Common myeloid progenitor, CD34-positive (primary cell): ENCODE results near the gene EMC1.
A peak's percentile ranks its signal among the peaks of the same experiment; 100 is the strongest.
"Not testable (repeated sequence)": the region's sequence is repeated elsewhere in the genome, so short reads cannot be mapped to it uniquely, and the experiment has no call there.

Experiments used
- CTCF ChIA-PET: fragments of 350-600 bp; sonication (Branson Sonifier 250); formaldehyde crosslinking; loops from one replicate; lab custom pipeline; 2021; ENCODE audit warnings: antibody characterized with exemption; lab: Charles Lee
- POLR2A ChIA-PET: fragments of 350-600 bp; sonication (Branson Sonifier 250); formaldehyde crosslinking; loops from one replicate; lab custom pipeline; 2021; ENCODE audit warnings: antibody characterized with exemption; lab: Charles Lee
- DNase-seq, 3 donors: peaks; one replicate each; pipeline versions ENCODE4 v3.0.0 to v3.0.0-alpha.2; 2013
- H3K27ac ChIP-seq, 2 experiments: 1 replicate in 1 of 2; 2 replicates in 1 of 2; pipeline ENCODE4 v1.7.0; 2013; ENCODE audit warnings: inconsistent platforms in 2 of 2, low read length in 2 of 2, mild to moderate bottlenecking in 2 of 2, low read depth in 1 of 2, moderate library complexity in 1 of 2; ENCODE audit not compliant: severe bottlenecking in 2 of 2, insufficient read depth in 1 of 2, poor library complexity in 1 of 2
- H3K27me3 ChIP-seq, 5 experiments: replicated peaks in 2 of 5; 1 replicate in 3 of 5; 2 replicates in 2 of 5; pipeline versions ENCODE4 v1.6.1 to v1.7.0; 2013; ENCODE audit warnings: low read length in 4 of 5, mild to moderate bottlenecking in 2 of 5, moderate library complexity in 2 of 5, inconsistent platforms in 1 of 5; ENCODE audit not compliant: insufficient read depth in 5 of 5, control insufficient read depth in 4 of 5
- H3K36me3 ChIP-seq, 4 experiments: 1 replicate in 2 of 4; 2 replicates in 2 of 4; pipeline versions ENCODE4 v1.6.1 to v1.7.0; 2013; ENCODE audit warnings: low read length in 3 of 4, control low read depth in 1 of 4, mild to moderate bottlenecking in 1 of 4; ENCODE audit not compliant: control insufficient read depth in 4 of 4, insufficient read depth in 4 of 4
- H3K4me1 ChIP-seq, 4 experiments: 1 replicate in 3 of 4; 2 replicates in 1 of 4; pipeline versions ENCODE4 v1.6.1 to v1.7.1; 2013; ENCODE audit warnings: low read length in 3 of 4, mild to moderate bottlenecking in 3 of 4, control low read depth in 1 of 4, inconsistent platforms in 1 of 4, moderate library complexity in 1 of 4; ENCODE audit not compliant: control insufficient read depth in 4 of 4, insufficient read depth in 4 of 4; ENCODE audit errors: control extremely low read depth in 1 of 4
- H3K4me3 ChIP-seq, 7 experiments: 1 replicate in 4 of 7; 2 replicates in 3 of 7; pipeline versions ENCODE4 v1.5.1 to v1.7.0; 2013; ENCODE audit warnings: mild to moderate bottlenecking in 7 of 7, low read length in 6 of 7, moderate library complexity in 6 of 7, inconsistent platforms in 2 of 7, low read depth in 2 of 7, control low read depth in 1 of 7; ENCODE audit not compliant: insufficient read depth in 4 of 7, control insufficient read depth in 1 of 7; ENCODE audit errors: extremely low read depth in 1 of 7
- H3K9me3 ChIP-seq, 5 experiments: 1 replicate in 4 of 5; 2 replicates in 1 of 5; pipeline versions ENCODE4 v1.6.1 to v1.7.1; 2013; ENCODE audit warnings: low read length in 4 of 5, mild to moderate bottlenecking in 2 of 5, inconsistent platforms in 1 of 5, low read depth in 1 of 5, moderate library complexity in 1 of 5; ENCODE audit not compliant: control insufficient read depth in 4 of 5, insufficient read depth in 2 of 5; ENCODE audit errors: control extremely low read depth in 1 of 5
- WGBS: methylation state at CpG from one replicate; pipeline ENCODE4 v1.1.5; 2013; ENCODE audit not compliant: insufficient coverage; 5-methylcytosine and 5-hydroxymethylcytosine counted together

Gene EMC1

DNA sequence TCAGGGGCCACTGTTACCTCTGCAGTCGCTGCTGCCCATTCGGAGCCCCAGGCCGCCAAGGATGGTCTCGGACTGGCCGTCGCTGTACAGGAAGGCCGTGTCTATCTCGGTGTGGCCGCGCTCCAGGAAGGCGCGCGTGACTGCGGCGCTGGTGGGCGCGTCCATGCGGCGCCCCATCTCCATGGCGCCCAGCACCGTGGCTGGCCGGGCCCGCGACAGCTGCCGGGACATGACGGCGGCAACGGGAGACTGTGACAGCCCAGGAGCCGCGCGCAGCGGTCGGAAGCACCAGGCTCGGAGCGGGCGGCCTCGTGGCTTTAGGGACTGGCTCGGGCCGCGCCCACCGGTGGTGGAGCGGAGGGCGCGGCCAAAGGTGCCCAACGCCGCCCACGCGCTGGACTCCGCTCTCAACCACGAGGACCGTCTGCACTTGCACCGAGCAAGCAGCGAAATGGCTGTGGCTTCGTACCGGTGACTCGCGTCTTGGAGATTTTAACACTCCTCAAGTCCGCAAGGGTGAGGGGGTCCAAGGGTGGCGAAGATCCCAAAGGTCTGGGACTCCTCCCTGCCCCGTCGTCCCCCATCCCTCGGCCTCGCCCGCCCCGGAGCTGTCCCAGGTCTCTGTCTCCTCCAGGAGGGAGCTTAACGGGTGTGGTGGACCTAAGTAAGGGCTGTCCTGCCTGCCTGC lies 22.7 kb upstream of the EMC1 start:
- Histone ChIP-seq H3K9me3 (peaks cover 0 to 15% (median 4%) of the 10 kb centered on the region in 5 experiments), H3K27me3 (peaks cover 0 to 24% (median 10%) of the 10 kb centered on the region in 5 experiments), H3K4me3 (peak overlapping the region in 4 of 7 experiments; percentile 1 to 66 (median 50))
- 9% methylated on average over 44 of the region's 66 CpGs for WGBS
- H3K36me3 ChIP-seq, POLR2A ChIA-PET, CTCF ChIA-PET, H3K4me1 ChIP-seq, H3K27ac ChIP-seq: not testable (repeated sequence)
- DNase-seq = peak in 2 of 3 donors; percentile 17 to 42

DNA sequence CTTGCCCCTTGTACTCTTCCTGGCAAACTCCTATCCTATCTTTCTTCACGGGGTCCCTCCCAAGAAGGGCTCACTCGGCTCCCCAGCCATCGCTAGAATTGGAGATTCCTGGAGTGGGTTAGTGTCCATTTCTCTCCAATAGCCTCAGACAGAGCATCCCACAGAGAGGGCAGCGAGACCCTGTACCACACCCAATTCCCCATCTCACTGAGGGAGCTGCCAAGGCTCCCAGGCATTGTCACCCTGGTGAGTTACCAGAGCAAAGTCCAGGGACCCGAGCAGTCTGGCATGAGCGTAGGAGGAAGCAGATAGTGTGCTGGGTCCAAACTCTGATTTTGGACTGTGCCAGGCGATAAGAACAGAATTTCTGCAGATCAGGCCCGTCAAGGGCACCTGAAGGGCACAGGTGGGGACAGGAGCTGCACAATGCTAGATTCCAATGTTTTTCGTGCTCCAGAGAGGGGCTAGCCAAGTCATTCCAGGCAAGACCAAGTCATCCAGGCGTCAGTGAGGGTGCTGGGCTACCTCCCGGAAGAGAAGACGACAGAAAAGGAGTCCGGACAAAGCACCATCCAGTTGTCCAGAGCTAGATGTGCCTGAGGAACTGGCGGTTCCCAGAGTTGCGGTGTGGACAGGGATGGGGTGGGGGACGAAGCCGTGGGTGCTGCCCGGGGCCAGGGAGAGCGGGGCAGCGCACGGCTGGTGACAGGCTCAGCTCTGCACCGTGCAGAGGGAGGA lies 22.0 kb upstream of the EMC1 start:
- Histone ChIP-seq H3K4me3 (peak overlapping the region in 2 of 7 experiments; percentile 28 to 36), H3K27ac (no peak overlapping the region), H3K27me3 (peaks cover 0 to 24% (median 10%) of the 10 kb centered on the region in 5 experiments), H3K9me3 (peaks cover 0 to 15% (median 4%) of the 10 kb centered on the region in 5 experiments), H3K36me3 (no peaks in the 10 kb centered on the region), H3K4me1 (peaks cover 0 to 7% (median 2%) of the 10 kb centered on the region in 4 experiments)
- ChIA-PET POLR2A (no interaction called here), CTCF (no interaction called here)
- DNase-seq = no peak
- WGBS = 90% methylated on average over 15 of the region's 22 CpGs

DNA sequence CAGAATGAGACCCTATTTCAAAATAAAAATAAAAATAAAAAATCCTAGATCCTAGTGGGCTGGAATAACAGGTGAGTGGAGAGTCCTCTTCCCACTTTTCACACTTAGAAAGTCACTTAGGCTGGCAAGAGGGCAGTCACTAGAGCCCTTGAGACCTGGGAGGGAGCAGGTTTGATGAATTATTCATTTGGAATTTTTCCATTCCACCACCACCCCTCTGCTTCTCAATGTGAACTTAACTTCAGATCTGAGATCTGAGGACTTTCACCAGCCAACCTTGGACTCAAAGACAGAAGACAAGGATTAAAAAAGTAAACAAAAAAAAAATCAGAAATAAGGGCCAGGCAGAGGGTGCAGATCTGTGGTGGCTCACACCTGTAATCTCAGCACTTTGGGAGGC lies 20.7 kb upstream of the EMC1 start:
- CTCF ChIA-PET = interaction anchor here (0.7 kb wide), 1 partner anchor 324 kb away, joined by 4 read pairs; no protein-coding TSS in a partner anchor
- POLR2A ChIA-PET = no interaction called here

DNA sequence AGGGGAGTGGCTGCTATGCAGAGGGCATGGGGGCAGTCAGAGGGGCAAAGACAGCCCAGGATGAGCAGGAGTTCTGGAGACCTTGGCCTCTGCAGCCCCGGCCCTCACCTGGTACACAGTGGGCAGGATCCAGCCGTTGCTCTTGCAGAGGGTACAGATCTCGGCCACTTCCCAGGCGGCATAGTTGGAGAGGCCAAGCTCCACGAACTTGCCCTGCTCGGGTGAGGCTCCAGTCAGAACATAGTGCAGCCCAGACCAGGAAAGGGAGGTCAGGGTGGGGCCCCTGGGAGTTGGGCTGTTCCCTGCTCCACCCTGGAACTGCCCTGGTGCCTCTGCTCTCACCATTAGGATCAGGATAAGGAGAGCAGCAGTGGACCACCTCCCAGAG lies 19.0 kb upstream of the EMC1 start:
- H3K27ac ChIP-seq, CTCF ChIA-PET, H3K4me1 ChIP-seq, POLR2A ChIA-PET, DNase-seq, H3K9me3 ChIP-seq, H3K4me3 ChIP-seq, H3K36me3 ChIP-seq: not testable (repeated sequence)
- H3K27me3 ChIP-seq = peaks cover 0 to 21% (median 10%) of the 10 kb centered on the region in 5 experiments
- WGBS = 97% methylated on average over 6 of the region's 6 CpGs

More for the DNA sequence above, 20.7 kb upstream of the EMC1 start:
- H3K27ac ChIP-seq = no peak overlapping the region
- H3K9me3 ChIP-seq = peaks cover 0 to 12% (median 4%) of the 10 kb centered on the region in 5 experiments
- no peaks in the 10 kb centered on the region for H3K36me3 ChIP-seq
- peaks cover 0 to 7% (median 2%) of the 10 kb centered on the region in 4 experiments for H3K4me1 ChIP-seq
- DNase-seq = no peak
- peaks cover 0 to 24% (median 10%) of the 10 kb centered on the region in 5 experiments for H3K27me3 ChIP-seq
- no peak overlapping the region for H3K4me3 ChIP-seq

DNA sequence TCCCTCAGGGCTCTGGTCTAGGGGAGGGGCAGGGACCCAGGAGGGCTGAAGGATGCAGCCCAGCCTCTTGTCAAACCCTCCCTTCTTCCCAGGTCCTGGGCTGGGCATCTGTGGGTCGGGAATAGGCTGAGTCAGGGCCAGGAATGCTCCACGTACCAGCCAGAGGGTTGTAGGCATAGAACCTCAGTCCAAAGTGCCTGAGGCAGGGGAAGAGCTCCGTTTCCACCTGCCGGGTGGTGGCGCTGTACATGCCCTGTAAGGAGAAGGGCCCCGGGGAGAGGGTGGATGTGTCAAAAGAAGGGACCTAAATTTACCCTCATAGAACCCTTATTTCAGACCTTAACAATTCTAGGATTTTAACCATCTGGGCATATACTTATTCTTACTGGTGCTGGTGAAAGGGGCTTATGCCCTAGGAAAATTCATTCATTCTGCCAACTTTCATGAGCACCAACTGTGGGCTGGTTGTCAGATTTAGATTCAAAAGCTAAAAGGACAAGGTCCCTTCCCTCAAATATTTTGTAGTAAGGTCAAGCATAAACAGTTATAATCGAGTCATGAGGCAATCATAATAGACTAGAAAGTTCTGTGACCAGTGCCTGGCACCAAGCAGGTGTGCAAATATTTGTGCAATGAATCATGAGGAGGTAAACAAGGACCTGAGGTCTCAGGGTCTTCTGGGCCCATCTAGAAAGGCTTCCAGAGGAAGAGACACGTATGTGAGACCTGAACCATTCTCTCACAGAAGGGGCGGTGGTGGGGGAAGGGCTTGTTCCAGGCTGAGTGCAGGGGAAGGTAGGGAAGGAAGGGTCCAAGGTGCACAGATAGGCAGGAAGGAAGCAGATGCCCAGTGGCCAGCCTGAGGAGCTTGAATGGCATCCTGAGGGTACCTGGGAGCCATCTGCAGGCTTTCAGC lies 18.4 kb upstream of the EMC1 start:
- H3K36me3 ChIP-seq, H3K9me3 ChIP-seq, POLR2A ChIA-PET, DNase-seq, H3K4me3 ChIP-seq, H3K27ac ChIP-seq, H3K4me1 ChIP-seq: not testable (repeated sequence)
- 89% methylated on average over 5 of the region's 9 CpGs for WGBS
- peaks cover 0 to 16% (median 10%) of the 10 kb centered on the region in 5 experiments for H3K27me3 ChIP-seq
- CTCF ChIA-PET = interaction anchor here (0.6 kb wide), 1 partner anchor 14 kb away, joined by 3 read pairs; no protein-coding TSS in a partner anchor

DNA sequence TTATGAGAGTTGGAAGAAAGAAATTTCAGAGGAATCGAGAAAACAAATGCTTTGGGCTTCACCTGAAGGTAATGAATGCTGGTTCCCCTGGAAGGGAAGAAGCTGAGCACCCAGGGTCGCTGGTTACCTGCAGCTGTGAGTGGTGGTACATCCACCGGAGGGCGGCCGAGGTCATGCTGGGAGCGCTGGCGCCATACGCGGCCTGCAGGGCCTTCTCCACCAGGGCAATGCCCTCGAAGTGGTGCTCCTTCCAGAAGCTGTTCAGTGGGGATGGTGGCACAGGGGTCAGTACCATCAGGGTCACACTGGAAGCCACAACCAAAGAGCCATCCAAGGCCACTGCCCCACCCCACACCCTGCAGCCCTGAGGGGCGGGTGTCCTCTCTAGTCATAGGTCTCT lies 17.1 kb upstream of the EMC1 start:
- Histone ChIP-seq H3K4me1 (no peaks in the 10 kb centered on the region), H3K4me3 (no peak overlapping the region), H3K27ac (no peak overlapping the region), H3K9me3 (no peaks in the 10 kb centered on the region), H3K36me3 (no peaks in the 10 kb centered on the region), H3K27me3 (peaks cover 0 to 5% (median 4%) of the 10 kb centered on the region in 5 experiments)
- WGBS = 73% methylated on average over 5 of the region's 11 CpGs
- ChIA-PET POLR2A (no interaction called here), CTCF (no interaction called here)
- no peak for DNase-seq
